Right lobe of liver (tissue), 4 donors: Measurements from ENCODE around the gene THBS1.

Experiments used
- CTCF ChIP-seq, 4 donors: fragments of 200-600 bp in 3 of 4; fragments of 450-650 bp in 1 of 4; IDR thresholded peaks; one replicate each; pipeline versions ENCODE4 v1.5.1 to v1.8.0; 2016 to 2022; ENCODE audit warnings: antibody characterized with exemption in 4 of 4, mild to moderate bottlenecking in 2 of 4
- POLR2A ChIP-seq: fragments of 450-650 bp; IDR thresholded peaks from one replicate; pipeline ENCODE4 v1.6.1; 2017; ENCODE audit warnings: antibody characterized with exemption, mild to moderate bottlenecking
- donor health status: DM: no; HTN: no; CAD: no.
- donor health status: DM: no; HTN: no; CAD: no.
- donor health status: DM: no; HTN: yes; CAD: no.

DNA sequence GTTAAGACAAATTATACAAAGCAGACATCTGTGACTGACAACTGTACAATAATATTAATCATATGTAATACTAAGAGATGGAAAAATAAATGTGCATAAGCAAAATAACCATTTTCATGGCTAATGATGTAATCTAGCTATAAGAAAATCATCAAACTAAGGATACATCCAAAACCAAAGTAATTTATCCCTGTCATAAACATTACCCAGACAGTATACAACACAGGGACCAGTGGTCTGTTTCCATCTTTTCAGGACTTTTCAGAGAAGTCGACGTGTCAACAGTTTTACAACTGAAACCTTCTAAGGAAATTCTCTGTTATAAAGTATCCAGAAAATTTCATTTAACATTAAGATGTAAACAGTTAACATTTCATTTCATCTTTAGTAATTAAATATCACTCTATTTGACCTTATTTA, 11.0 kb downstream of the THBS1 start:
- TF ChIP-seq CTCF (IDR thresholded peaks at IDR 0.05) = no peak
- no peak for TF ChIP-seq POLR2A
